ENCODE measurements around the gene KIF20B. TPM values are rescaled to one million over a fixed set of nuclear protein-coding genes. Genes with fewer than 3 reads are reported as not detected.

Gene KIF20B
- total and polyA plus RNA-seq, 12 donors = 0.74 to 8.5 (median 2.8) TPM

DNA sequence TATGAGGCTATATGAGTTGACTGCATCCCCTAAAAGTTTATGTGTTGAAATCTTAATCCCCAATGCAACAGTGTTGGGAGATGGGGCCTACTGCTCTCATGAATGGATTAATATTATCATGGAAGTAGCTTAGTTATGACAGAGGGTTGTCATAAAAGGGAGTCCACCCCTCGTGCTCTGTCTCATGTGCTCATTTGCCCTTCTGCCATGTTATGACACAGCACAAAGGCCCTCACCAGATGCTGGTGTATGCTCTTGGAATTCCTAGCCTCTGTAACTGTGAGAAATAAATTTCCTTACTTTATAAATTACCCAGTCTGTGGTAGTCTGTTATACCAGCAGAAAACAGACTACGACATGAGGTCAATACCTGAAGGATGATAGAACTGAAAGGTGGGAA lies 38.8 kb upstream of the KIF20B start:
- H3K27ac ChIP-seq = no peak overlapping the region
- DNase-seq (no peak), ATAC-seq (no peak)
- no peak overlapping the region for H3K4me3 ChIP-seq
- H3K9me3 ChIP-seq = no peaks in the 10 kb centered on the region
- no peaks in the 10 kb centered on the region for H3K36me3 ChIP-seq
- WGBS, 2 donors = 91 to 92% methylated on average over 2 of the region's 2 CpGs
- H3K27me3 ChIP-seq = no peaks in the 10 kb centered on the region
- no peaks in the 10 kb centered on the region for H3K4me1 ChIP-seq
- intact Hi-C loops (cut with DNase I) = no loop called here
- TF ChIP-seq, protein P1, sequence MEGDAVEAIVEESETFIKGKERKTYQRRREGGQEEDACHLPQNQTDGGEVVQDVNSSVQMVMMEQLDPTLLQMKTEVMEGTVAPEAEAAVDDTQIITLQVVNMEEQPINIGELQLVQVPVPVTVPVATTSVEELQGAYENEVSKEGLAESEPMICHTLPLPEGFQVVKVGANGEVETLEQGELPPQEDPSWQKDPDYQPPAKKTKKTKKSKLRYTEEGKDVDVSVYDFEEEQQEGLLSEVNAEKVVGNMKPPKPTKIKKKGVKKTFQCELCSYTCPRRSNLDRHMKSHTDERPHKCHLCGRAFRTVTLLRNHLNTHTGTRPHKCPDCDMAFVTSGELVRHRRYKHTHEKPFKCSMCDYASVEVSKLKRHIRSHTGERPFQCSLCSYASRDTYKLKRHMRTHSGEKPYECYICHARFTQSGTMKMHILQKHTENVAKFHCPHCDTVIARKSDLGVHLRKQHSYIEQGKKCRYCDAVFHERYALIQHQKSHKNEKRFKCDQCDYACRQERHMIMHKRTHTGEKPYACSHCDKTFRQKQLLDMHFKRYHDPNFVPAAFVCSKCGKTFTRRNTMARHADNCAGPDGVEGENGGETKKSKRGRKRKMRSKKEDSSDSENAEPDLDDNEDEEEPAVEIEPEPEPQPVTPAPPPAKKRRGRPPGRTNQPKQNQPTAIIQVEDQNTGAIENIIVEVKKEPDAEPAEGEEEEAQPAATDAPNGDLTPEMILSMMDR (IDR thresholded peaks at IDR 0.05) = no peak

DNA sequence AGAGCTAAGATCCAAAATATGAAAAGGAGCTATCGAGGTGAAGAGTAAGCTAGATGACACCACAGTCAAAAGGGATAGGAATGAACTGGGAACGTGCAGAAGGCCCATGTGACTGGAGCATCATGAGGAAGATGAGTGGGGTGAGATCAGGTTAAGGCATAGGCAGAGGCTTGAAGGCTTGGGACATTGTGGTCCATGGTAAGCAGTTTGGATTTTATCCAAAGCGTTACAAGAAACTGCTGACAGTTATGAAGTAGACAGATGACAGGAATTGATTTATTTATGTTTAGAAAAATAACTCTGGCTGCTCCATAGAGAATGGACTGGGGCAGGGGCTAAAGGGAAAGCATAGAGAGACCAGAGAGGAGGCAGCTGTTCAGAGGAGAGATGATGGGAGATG lies 38.2 kb upstream of the KIF20B start:
- TF ChIP-seq, protein P1 (IDR thresholded peaks at IDR 0.05) = no peak
- Histone ChIP-seq H3K4me3 (no peak overlapping the region), H3K36me3 (no peaks in the 10 kb centered on the region), H3K27ac (no peak overlapping the region), H3K27me3 (no peaks in the 10 kb centered on the region), H3K4me1 (no peaks in the 10 kb centered on the region), H3K9me3 (no peaks in the 10 kb centered on the region)
- intact Hi-C loops (cut with DNase I) = no loop called here
- peak in 2 of 8 donors; percentile 53 to 66 for ATAC-seq
- no peak for DNase-seq
- WGBS, 2 donors = 34 to 43% methylated on average over 3 of the region's 3 CpGs

DNA sequence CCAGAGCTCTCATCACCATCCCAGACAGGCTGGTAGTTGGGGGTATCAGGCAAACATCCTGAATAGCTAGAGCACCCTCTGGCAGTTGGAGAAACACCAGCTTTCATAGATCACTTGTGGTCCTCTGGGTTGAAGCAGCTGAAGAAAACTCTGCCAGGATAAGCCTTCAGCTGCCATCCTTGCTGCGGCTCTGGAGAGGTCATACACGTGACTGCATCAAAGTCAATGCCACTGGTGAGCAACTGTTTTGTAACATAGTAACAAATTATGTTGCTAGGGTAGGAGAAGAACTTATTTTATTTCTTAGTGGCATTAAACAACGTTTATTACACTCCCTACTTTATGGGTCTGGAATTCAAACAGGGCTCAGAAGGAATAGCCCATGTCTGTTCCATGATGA lies 37.2 kb upstream of the KIF20B start:
- Histone ChIP-seq H3K36me3 (no peaks in the 10 kb centered on the region), H3K27ac (no peak overlapping the region), H3K27me3 (no peaks in the 10 kb centered on the region), H3K4me1 (no peaks in the 10 kb centered on the region), H3K9me3 (no peaks in the 10 kb centered on the region), H3K4me3 (no peak overlapping the region)
- DNase-seq (no peak), ATAC-seq (peak in 3 of 8 donors; percentile 46 to 62 (median 50))
- 37 to 43% methylated on average over 3 of the region's 3 CpGs for WGBS, 2 donors
- TF ChIP-seq, protein P1 (IDR thresholded peaks at IDR 0.05) = no peak
- intact Hi-C loops (cut with DNase I) = no loop called here

DNA sequence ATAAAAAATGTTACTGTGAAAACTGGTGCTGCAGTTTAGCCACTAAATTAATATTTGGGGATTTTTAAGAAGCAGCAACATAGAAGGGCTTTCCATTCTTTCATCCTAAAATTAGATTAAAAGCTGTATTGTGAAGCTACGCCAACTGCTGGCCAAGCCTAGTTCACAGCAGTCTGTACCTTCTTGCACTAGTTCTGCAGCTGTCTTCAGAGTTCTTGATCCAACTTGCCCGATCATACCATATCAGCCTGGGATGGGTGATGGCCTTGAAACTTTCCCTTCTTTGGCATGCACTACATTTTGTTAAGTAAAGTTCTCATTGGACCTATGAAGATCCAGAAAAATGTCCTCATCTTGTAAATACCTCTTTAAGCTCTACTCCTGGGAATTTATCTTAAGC lies 36.1 kb upstream of the KIF20B start:
- ATAC-seq = no peak
- no peak for DNase-seq
- 75 to 84% methylated on average over 2 of the region's 2 CpGs for WGBS, 2 donors

More for the DNA sequence above, 36.1 kb upstream of the KIF20B start:
- TF ChIP-seq, protein P1 (IDR thresholded peaks at IDR 0.05) = peak in 1 of 9 donors; percentile 7
- Histone ChIP-seq H3K4me1 (no peaks in the 10 kb centered on the region), H3K36me3 (no peaks in the 10 kb centered on the region), H3K9me3 (no peaks in the 10 kb centered on the region), H3K27ac (no peak overlapping the region), H3K4me3 (no peak overlapping the region), H3K27me3 (no peaks in the 10 kb centered on the region)
- intact Hi-C loops (cut with DNase I) = no loop called here
